Stimulated activated CD4-positive, alpha-beta T cell treated with anti-CD3 and anti-CD28 coated beads, TNF-alpha, amount 100 ng/mL, for 48 hours (primary cell): ENCODE measurements around the gene IDNK.
"Not testable (repeated sequence)": the region's sequence is repeated elsewhere in the genome, so short reads cannot be mapped to it uniquely, and the experiment has no call there.

Experiments used
- DNase-seq, 3 donors: peaks; one replicate each; pipeline ENCODE4 v3.0.0-alpha.2; 2020; ENCODE audit warnings: low read depth in 3 of 3

The IDNK gene

GRCh38 chr9:83622939-83623678 is at the start of gene IDNK:
IDNK (plus strand) TSS chr9:83623143; CDS start chr9:83623172, 29 bp downstream.
- peak; percentile 13 to 27 (median 20) for DNase-seq

- DNase-seq = no peak
Measured at GRCh38 chr9:83574482-83574881, 48.5 kb upstream of the IDNK start.

DNA sequence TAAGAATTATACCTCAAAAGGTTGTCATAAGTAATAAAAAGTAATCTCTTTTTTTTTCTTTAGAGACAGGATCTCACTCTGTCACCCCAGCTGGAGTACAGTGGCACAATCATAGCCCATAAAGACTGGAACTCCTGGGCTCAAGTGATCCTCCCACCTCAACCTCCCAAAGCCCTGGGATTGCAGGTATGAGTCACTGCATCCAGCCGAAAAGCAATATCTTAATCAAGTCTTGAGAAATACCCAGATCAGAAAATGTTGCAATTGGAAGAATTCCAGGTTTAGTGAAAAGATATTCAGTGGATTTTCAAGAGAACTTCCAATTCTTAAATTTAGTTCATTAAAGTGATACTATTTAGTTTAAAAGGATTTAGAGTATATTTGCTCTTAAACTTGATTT is 40.9 kb upstream of the IDNK start:
- DNase-seq = no peak

DNA sequence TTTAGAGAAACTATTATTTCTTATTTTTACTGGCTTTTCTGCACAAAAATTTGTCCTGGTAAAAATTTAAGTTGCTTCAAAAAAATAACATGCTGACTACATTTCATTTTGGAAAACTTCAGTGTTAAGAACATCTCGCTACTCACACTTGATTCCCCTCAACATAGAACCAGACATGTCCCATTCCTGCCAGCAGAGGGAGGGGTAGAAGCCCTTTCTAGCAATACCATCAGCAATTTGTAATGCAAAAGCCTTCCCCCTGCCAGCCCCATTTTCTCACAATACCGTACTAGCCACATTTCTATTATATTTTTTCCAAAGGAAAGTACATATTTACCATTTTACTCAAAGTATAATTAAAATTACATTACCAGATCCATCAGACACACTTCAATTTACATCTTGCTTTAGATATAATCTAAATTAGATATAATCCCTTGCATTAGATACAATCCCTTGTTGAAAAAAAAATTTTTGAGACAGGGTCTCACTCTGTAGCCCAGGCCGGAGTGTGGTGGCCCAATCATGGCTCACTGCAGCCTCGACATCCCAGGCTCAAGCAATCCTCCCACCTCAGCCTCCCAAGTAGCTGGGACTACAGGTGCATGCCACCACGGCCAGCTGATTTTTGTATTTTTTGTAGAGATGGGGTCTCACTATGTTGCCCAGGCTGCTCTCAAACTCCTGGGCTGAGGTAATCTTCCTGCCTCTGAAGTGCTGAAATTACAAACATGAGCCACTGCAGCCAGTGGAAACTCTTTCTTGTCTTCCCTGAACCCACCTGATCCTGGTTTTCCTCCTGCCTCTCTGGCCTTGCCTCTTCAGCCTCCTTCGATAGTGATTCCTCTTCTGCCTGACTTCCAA is 39.6 kb upstream of the IDNK start:
- peak in 1 of 3 donors; percentile 16 for DNase-seq

GRCh38 chr9:83584995-83585394 is 37.9 kb upstream of the IDNK start:
- no peak for DNase-seq

DNA sequence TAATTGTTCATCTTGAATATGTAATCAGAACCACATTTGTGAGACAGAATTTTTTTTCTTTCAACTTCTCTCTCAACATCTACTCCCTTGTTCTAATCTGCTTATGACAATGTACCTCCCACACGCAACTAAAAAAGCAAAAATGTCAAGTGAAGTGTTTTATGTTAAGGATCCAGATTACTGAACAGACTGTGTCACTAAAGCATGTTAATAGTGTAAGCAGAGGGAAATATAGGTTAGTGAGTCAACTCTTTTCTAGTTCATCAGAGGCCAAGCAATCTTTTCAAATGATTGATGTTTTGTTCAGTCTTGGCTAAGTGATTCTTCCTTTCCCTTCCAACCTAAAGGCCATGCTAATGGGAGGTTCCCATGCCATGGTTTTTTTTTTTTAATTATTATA is 34.7 kb upstream of the IDNK start:
- DNase-seq = no peak

- peak; percentile 12 to 35 (median 25) for DNase-seq
Measured at GRCh38 chr9:83596899-83597504, 25.9 kb upstream of the IDNK start.

DNA sequence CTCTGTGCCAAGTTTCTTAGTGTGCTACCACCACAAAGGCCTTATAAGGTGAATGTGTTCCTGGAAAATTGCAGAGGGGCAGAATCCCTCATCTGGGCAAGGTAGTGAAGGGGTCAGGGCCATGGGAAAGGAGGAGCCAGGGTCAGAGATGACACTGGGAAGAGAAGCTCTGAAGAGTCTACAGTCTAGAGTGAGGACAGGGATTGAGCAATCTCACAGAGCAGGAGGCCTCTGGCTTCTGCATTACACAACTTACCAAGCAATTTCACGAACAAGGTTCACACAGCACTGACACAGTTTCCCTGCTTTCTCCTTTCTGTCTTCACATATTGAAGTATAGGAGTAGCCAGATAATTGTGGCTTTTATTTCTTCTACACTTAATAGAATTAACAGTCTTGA is 24.5 kb upstream of the IDNK start:
- DNase-seq = no peak

GRCh38 chr9:83599071-83599470 is 23.9 kb upstream of the IDNK start:
- DNase-seq = no peak

- no peak for DNase-seq
Measured at GRCh38 chr9:83601463-83601862, 21.5 kb upstream of the IDNK start.

DNA sequence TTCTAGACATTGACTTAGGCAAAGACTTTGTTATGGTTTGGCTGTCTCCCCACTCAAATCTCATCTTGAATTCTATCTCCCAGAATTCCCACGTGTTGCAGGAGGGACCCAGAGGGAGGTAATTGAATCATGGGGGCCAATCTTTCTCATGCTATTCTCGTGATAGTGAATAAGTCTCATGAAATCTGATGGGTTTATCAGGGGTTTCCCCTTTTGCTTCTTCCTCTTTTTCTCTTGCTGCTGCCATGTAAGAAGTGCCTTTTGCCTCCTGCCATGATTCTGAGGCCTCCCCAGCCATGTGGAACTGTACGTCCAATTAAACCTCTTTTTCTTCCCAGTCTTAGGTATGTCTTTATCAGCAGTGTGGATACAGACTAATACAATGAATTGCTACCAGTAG is 15.3 kb upstream of the IDNK start:
- not testable (repeated sequence) for DNase-seq

- DNase-seq = not testable (repeated sequence)
Measured at GRCh38 chr9:83613298-83613697, 9.6 kb upstream of the IDNK start.

DNA sequence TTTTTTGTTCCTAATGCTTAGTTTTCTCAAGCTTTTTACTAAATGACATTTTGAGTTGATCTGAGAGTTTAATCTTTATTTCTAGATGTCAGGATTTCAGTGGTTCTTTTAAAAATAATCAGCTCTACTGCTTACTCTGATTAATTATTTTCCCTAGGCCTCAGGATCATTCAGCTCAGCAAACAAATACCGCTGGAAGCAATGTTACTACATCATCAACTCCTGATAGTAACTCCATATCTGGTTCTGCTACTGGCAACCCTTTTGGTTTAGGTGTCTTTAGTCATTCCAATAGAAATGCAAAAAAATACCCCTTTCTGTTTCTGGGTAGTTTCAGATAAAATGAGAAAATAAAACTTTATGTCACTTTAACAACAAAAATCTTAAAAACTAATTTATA is 5.6 kb upstream of the IDNK start:
- DNase-seq = no peak

DNA sequence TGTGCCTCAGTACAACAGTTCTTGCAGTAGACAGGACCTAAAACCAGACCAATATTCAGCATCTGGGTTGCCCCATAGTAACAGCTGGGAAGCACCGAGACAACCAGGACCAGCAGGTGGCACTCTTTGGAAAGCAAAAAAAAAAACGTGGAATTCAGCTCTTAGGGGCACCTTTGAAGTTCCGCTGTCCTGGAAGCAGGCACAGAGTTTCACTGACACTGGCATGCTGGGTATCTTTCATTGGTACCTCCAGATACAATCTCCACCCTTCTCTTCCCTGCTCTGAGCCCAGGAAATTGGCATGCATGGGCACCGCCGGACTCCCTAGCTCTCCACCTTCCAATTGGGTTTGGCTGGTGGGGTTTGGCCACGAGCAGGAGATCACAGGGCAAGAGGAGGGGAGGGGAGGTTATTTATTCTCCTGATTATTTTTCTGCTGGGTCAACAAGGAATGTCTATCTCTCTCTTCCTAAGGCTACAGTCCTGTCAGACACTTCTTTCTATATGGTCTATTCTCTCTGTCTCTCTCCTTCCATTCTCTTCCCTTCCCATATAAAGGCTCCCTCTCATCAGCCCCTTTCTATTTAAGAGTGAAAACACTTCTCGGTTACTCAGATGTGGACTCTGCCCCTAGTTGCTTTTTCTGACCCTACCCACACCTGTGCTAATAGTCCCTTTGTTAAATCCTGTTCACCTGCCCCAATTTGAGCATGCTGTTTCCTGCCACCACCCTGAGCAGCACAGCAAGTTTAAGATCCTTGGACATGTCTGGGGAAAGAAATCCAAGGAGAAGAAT is 1.9 kb upstream of the IDNK start:
- DNase-seq = no peak

DNA sequence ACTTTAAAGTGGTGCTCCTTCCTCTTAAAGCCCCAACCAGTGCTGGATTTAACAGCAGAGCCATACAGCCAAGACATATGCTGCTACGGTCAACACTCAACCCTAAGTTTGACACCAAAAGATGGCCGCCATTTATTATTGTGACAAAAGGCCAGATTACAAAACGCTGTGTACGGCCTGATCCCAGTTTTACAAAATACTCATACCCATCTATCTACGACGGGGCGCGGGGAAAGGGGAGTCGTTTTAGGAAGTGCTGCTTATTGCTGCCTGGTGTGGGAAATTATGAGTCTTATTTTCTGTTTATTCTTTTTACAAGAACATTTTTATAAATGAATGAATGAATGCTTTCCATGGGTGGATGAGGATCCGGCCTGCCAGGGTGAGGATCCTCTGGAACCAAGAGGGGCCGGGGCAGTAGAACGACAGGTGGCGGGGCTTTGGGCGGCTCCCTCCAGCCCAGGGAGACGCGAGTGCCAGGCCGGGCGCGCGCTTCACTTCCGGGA is 457 bp upstream of the IDNK start:
- DNase-seq = peak; percentile 26 to 65 (median 31)

DNA sequence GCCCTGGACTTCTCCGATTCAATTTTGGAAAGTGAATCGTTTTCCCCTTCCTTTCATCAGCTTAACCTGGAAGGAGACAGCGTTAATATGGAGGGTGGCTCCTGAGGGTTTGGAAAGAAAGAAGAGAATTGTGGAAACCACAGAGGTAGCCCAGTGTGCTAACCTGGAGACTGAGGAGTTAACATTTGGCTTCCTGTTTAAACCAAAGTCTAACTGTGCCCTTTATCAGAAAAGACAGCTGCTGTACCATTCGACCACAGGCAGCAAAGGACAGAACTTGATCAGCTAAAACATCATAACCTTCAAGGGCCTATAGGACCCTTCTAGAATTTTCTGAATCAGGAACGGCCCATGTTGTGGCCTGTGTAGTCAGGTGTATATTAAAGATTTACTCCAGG is 735 bp downstream of the IDNK start:
- no peak for DNase-seq

GRCh38 chr9:83625178-83625577 is 2.2 kb downstream of the IDNK start:
- DNase-seq = no peak

DNA sequence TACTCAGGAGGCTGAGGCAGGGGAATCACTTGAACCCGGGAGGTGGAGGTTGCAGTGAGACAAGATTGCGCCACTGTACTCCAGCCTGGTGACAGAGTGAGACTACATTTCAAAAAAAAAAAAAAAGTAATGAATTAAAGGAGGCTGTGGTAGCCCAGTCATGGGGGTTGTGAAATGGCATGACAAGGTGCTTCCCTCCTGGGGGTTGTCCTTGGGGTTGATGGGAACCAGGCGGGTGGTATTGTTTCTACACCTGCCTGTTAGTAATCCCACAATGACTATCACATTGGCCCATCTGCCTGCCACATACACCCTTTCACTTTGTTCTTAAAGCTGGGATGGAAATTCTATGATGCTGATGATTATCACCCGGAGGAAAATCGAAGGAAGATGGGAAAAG is 5.6 kb downstream of the IDNK start:
- DNase-seq = no peak

- no peak for DNase-seq
Measured at GRCh38 chr9:83629433-83630104, 6.6 kb downstream of the IDNK start.

- DNase-seq = no peak
Measured at GRCh38 chr9:83630938-83631457, 8.1 kb downstream of the IDNK start.

DNA sequence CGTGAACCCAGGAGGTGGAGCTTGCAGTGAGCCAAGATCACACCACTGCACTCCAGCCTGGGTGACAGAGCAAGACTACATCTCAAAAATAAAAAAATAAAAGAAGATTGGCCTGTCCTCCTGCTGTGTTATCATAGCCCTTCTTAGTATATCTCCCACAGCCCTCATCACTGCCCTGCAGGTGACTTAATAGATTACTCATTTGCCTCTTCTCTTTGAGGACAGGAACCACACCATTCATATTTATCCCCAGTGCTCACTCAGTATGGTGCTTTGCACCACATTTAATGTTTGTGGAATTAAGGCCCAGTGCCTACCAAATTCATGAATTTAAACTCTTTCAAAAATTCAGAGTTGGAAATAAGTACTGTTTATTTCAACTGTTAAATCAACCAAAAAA is 10.3 kb downstream of the IDNK start:
- DNase-seq = no peak
